ENCODE data around the gene AHDC1.

AHDC1 gene

GRCh38 chr1:27527223-27527889 lies 76.6 kb downstream of the AHDC1 start (continued):
- no peak for TF ChIP-seq ZNF132 (tag by site-specific recombination; IDR thresholded peaks at IDR 0.05; ENCODE audit: borderline replicate concordance)
- TF ChIP-seq ZNF10 (tag by site-specific recombination; IDR thresholded peaks at IDR 0.05): no peak
- TF ChIP-seq ZBTB20 (tag by site-specific recombination; IDR thresholded peaks at IDR 0.05): no peak
- TF ChIP-seq, protein P1, sequence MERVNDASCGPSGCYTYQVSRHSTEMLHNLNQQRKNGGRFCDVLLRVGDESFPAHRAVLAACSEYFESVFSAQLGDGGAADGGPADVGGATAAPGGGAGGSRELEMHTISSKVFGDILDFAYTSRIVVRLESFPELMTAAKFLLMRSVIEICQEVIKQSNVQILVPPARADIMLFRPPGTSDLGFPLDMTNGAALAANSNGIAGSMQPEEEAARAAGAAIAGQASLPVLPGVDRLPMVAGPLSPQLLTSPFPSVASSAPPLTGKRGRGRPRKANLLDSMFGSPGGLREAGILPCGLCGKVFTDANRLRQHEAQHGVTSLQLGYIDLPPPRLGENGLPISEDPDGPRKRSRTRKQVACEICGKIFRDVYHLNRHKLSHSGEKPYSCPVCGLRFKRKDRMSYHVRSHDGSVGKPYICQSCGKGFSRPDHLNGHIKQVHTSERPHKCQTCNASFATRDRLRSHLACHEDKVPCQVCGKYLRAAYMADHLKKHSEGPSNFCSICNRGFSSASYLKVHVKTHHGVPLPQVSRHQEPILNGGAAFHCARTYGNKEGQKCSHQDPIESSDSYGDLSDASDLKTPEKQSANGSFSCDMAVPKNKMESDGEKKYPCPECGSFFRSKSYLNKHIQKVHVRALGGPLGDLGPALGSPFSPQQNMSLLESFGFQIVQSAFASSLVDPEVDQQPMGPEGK (tag by site-specific recombination; IDR thresholded peaks at IDR 0.05): peak; percentile 94
- peak; percentile 50; the same call in 1 of the 2 replicates for TF ChIP-seq ZBTB48 (tag by site-specific recombination; IDR thresholded peaks at IDR 0.05)
- TF ChIP-seq ZNF16 (tag by site-specific recombination; IDR thresholded peaks at IDR 0.05; ENCODE audit: low read depth): no peak
- TF ChIP-seq ZNF596 (tag by site-specific recombination; IDR thresholded peaks at IDR 0.05): no peak
- TF ChIP-seq ZNF114 (tag by site-specific recombination; IDR thresholded peaks at IDR 0.05): no peak
- no peak for TF ChIP-seq SALL2 (tag by site-specific recombination; IDR thresholded peaks at IDR 0.05; ENCODE audit: borderline replicate concordance)
- no peak for TF ChIP-seq ZFP37 (tag by site-specific recombination; IDR thresholded peaks at IDR 0.05)
- TF ChIP-seq ZNF184 (tag by site-specific recombination; IDR thresholded peaks at IDR 0.05): no peak
- TF ChIP-seq ZNF302 (tag by site-specific recombination; IDR thresholded peaks at IDR 0.05; ENCODE audit: low read depth): no peak
- no peak for TF ChIP-seq ZNF791 (tag by site-specific recombination; IDR thresholded peaks at IDR 0.05)
- TF ChIP-seq BCL11A (tag by site-specific recombination; IDR thresholded peaks at IDR 0.05; ENCODE audit: low read depth): peak; percentile 45; the same call in 1 of the 2 replicates

DNA sequence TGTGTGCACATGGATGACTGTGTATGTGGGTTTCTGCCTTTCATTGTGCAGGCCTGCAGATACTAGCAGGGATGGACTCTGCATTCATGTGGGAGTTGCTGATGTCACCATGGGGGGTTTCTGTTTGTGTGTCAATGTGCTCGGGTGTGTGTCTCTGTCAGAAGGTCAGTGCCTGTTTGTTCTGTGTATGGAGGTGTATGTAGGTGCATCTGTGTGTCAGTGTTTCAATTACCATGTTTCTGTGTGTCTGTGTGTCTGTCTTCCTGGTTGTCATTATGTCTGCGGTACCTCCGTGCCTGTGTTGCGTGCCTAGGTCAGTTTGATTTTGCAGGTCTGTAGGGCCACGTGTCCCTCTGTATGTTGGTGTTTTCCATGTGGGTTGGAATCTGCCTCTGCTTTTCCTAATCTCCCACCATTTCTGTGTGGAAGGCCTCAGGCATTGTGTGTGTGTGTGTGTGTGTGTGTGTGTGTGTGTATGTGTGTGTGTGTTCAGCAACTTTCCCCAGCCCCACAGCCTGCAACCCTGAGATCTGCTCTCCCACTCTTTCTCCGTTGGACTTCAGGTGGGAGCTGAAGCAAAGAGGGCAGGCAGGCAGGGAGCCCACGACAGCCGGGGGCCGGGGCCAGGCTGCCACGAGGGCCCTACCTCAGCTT lies 77.2 kb downstream of the AHDC1 start:
- CTCF ChIA-PET: interaction anchor here (0.6 to 2.3 kb wide), 5 partner anchors 30 to 775 kb away, joined by 3 to 13 read pairs (median 3); no protein-coding TSS in a partner anchor
- no peak overlapping the region; the same call in 1 of the 2 replicates for H3K27ac ChIP-seq (ENCODE audit: extremely low read depth, low read depth, low read length)
- no peaks in the 10 kb centered on the region for H3K36me3 ChIP-seq (ENCODE audit: control insufficient read depth in 2 of 2, insufficient read depth in 1 of 2, low read length in 2 of 2)
- peaks cover 11% of the 10 kb centered on the region for H3K4me1 ChIP-seq (ENCODE audit: control insufficient read depth, insufficient read depth, low read length)
- no peaks in the 10 kb centered on the region for H3K9me3 ChIP-seq (ENCODE audit: control insufficient read depth, insufficient read depth, low read depth, low read length)
- H3K4me3 ChIP-seq (ENCODE audit: low read depth, low read length): no peak overlapping the region
- POLR2A ChIA-PET: interaction anchor here (0.5 to 1.5 kb wide), 3 partner anchors 36 to 160 kb away, joined by 3 read pairs; partner anchors contain the start of genes MAP3K6 and WASF2
- TF ChIP-seq PRDM1 (tag by site-specific recombination; IDR thresholded peaks at IDR 0.05) (peak; percentile 66), ZNF558 (tag by site-specific recombination; IDR thresholded peaks at IDR 0.05) (peak; percentile 75), ZFP69B (tag by site-specific recombination; IDR thresholded peaks at IDR 0.05) (peak; percentile 32; the same call in 1 of the 2 replicates), ZNF830 (tag by site-specific recombination; IDR thresholded peaks at IDR 0.05; ENCODE audit: low read depth) (no peak), WT1 (tag by site-specific recombination; IDR thresholded peaks at IDR 0.05) (peak; percentile 57), ZEB2 (tag by site-specific recombination; IDR thresholded peaks at IDR 0.05) (no peak), ZFP41 (tag by site-specific recombination; IDR thresholded peaks at IDR 0.05; ENCODE audit: borderline replicate concordance) (no peak), ZNF776 (tag by site-specific recombination; IDR thresholded peaks at IDR 0.05; ENCODE audit: borderline replicate concordance) (no peak), KLF8 (tag by site-specific recombination; IDR thresholded peaks at IDR 0.05) (no peak; the same call in 1 of the 2 replicates), ZNF266 (tag by site-specific recombination; IDR thresholded peaks at IDR 0.05; ENCODE audit: low read depth) (no peak), ZNF211 (tag by site-specific recombination; IDR thresholded peaks at IDR 0.05; ENCODE audit: low read depth) (no peak), GLIS2 (tag by site-specific recombination; IDR thresholded peaks at IDR 0.05) (peak; percentile 14; the same call in 1 of the 2 replicates), ZNF549 (tag by site-specific recombination; IDR thresholded peaks at IDR 0.05) (no peak), PRDM2 (tag by site-specific recombination; IDR thresholded peaks at IDR 0.05; ENCODE audit: borderline replicate concordance) (no peak), ZNF311 (tag by site-specific recombination; IDR thresholded peaks at IDR 0.05; ENCODE audit: borderline replicate concordance) (0 out of 2 replicates have a peak, but pooled peaks have one; percentile 31), ZNF426 (tag by site-specific recombination; IDR thresholded peaks at IDR 0.05) (no peak)
